B cell (primary cell): ENCODE measurements around the gene ACSF2. TPM values are rescaled to one million over a fixed set of nuclear protein-coding genes. Genes with fewer than 3 reads are reported as not detected.
A peak's percentile ranks its signal among the peaks of the same experiment; 100 is the strongest.

Experiments used
- ATAC-seq: fragments of 200-7000 bp; cut with Tn5 transposase; one replicate; pipeline ENCODE4 v1.10.0; 2021; ENCODE audit warnings: low read depth, mild to moderate bottlenecking, moderate number of reproducible peaks, moderate library complexity
- CTCF ChIA-PET: fragments of 350-600 bp; sonication (Branson Sonifier 250); formaldehyde crosslinking; loops from one replicate; lab custom pipeline; 2021; ENCODE audit warnings: antibody characterized with exemption, inconsistent platforms; lab: Charles Lee
- POLR2A ChIA-PET: fragments of 350-600 bp; sonication (Branson Sonifier 250); formaldehyde crosslinking; loops from one replicate; lab custom pipeline; 2021; ENCODE audit warnings: antibody characterized with exemption; lab: Charles Lee
- DNase-seq: peaks from one replicate; pipeline ENCODE4 v3.0.0; 2013
- H2AFZ ChIP-seq: 2 replicates; pipeline ENCODE4 v1.6.1; 2012; ENCODE audit warnings: mild to moderate bottlenecking, low read depth, low read length; ENCODE audit not compliant: insufficient read depth, poor library complexity, severe bottlenecking
- H3K27ac ChIP-seq, 2 donors: 1 replicate in 1 of 2; 2 replicates in 1 of 2; pipeline ENCODE4 v1.5.1; 2012 to 2013; ENCODE audit warnings: low read length in 2 of 2, mild to moderate bottlenecking in 2 of 2, moderate library complexity in 1 of 2
- H3K27me3 ChIP-seq, 4 experiments: fragments of 200-600 bp in 1 of 4; sonication (generic) in 1 of 4; replicated peaks in 1 of 4; 1 replicate in 2 of 4; 2 replicates in 2 of 4; pipeline versions ENCODE4 v1.6.1 to v1.7.0; 2013 to 2016; ENCODE audit warnings: low read length in 3 of 4, mild to moderate bottlenecking in 2 of 4, mixed read lengths in 1 of 4, moderate library complexity in 1 of 4; ENCODE audit not compliant: insufficient read depth in 4 of 4, control insufficient read depth in 3 of 4; ENCODE audit errors: control extremely low read depth in 1 of 4
- H3K36me3 ChIP-seq, 2 experiments: replicated peaks in 1 of 2; 1 replicate in 1 of 2; 2 replicates in 1 of 2; pipeline versions ENCODE4 v1.6.1 to v1.7.1; 2013; ENCODE audit warnings: low read length in 1 of 2; ENCODE audit not compliant: insufficient read depth in 2 of 2, control insufficient read depth in 1 of 2; ENCODE audit errors: control extremely low read depth in 1 of 2, extremely low read depth in 1 of 2
- H3K4me1 ChIP-seq, 2 donors: fragments of 200-600 bp in 1 of 2; sonication (generic) in 1 of 2; 1 replicate in 1 of 2; 2 replicates in 1 of 2; pipeline versions ENCODE4 v1.5.1 to v1.6.1; 2013 to 2017; ENCODE audit warnings: low read length in 2 of 2; ENCODE audit not compliant: control insufficient read depth in 2 of 2, insufficient read depth in 2 of 2
- H3K4me2 ChIP-seq: replicated peaks from 2 replicates; pipeline ENCODE3; 2012; ENCODE audit warnings: mild to moderate bottlenecking, low read depth, low read length; ENCODE audit not compliant: poor library complexity, severe bottlenecking
- H3K4me3 ChIP-seq, 5 experiments: fragments of 200-600 bp in 1 of 5; sonication (generic) in 1 of 5; 1 replicate in 3 of 5; 2 replicates in 2 of 5; pipeline versions ENCODE4 v1.5.1 to v1.7.0; 2011 to 2016; ENCODE audit warnings: low read length in 4 of 5, mild to moderate bottlenecking in 4 of 5, low read depth in 2 of 5, control low read depth in 1 of 5, moderate library complexity in 1 of 5; ENCODE audit not compliant: insufficient read depth in 1 of 5; ENCODE audit errors: control extremely low read depth in 1 of 5, extremely low read depth in 1 of 5
- H3K79me2 ChIP-seq: fragments of 200-600 bp; sonication (generic); one replicate; pipeline ENCODE4 v1.6.0; 2016; ENCODE audit warnings: low read length; ENCODE audit not compliant: control insufficient read depth, insufficient read depth
- H3K9ac ChIP-seq: fragments of 200-600 bp; sonication (generic); 2 replicates; pipeline ENCODE4 v1.6.1; 2017; ENCODE audit warnings: mild to moderate bottlenecking, low read length, moderate library complexity
- H3K9me3 ChIP-seq, 3 donors: one replicate each; pipeline versions ENCODE4 v1.6.1 to v1.7.1; 2013; ENCODE audit warnings: low read length in 2 of 3; ENCODE audit not compliant: control insufficient read depth in 2 of 3, insufficient read depth in 1 of 3; ENCODE audit errors: control extremely low read depth in 1 of 3
- H4K20me1 ChIP-seq: 2 replicates; pipeline ENCODE4 v1.6.0; 2012; ENCODE audit warnings: mild to moderate bottlenecking, low read length; ENCODE audit not compliant: insufficient read depth, control insufficient read depth, poor library complexity, severe bottlenecking
- H3K27ac Mint-ChIP-seq: one replicate; pipeline ENCODE4 v1.8.0; 2021; ENCODE audit warnings: mixed read lengths
- H3K27me3 Mint-ChIP-seq: one replicate; pipeline ENCODE4 v1.8.0; 2021; ENCODE audit warnings: mixed read lengths
- H3K4me1 Mint-ChIP-seq: one replicate; pipeline ENCODE4 v1.8.0; 2021; ENCODE audit warnings: mixed read lengths
- H3K4me3 Mint-ChIP-seq: one replicate; pipeline ENCODE4 v1.8.0; 2021; ENCODE audit warnings: mixed read lengths
- H3K9me3 Mint-ChIP-seq: one replicate; pipeline ENCODE4 v1.8.0; 2022; ENCODE audit warnings: mixed read lengths; ENCODE audit not compliant: insufficient read depth
- CTCF ChIP-seq: fragments of 200-600 bp; IDR thresholded peaks from one replicate; pipeline ENCODE4 v1.8.0; 2022; ENCODE audit warnings: antibody characterized with exemption, mild to moderate bottlenecking
- EZH2 ChIP-seq: IDR thresholded peaks from 2 replicates; pipeline ENCODE4 v1.6.1; 2012; ENCODE audit warnings: borderline replicate concordance, low read depth, mild to moderate bottlenecking, moderate library complexity, low read length; ENCODE audit not compliant: insufficient read depth, poor library complexity, severe bottlenecking
- WGBS: methylation state at CpG from one replicate; pipeline ENCODE4 v1.1.5; 2013; ENCODE audit warnings: missing lambda C conversion rate; ENCODE audit not compliant: insufficient coverage; 5-methylcytosine and 5-hydroxymethylcytosine counted together
- intact Hi-C: fragments of 100-400 bp; cut with micrococcal nuclease; formaldehyde crosslinking; loops from one replicate; pipeline ENCODE4 v1.10.0; 2022
- polyA plus RNA-seq: library from polyadenylated mRNA; depleted of rRNA; stranded (reverse); fragments of >200 nt; gene quantifications from 2 replicates; pipeline ENCODE4 v1.2.3, GENCODE V29; 2012
- total RNA-seq, 2 donors: library from RNA; stranded (reverse); fragments of 120-200 nt in 1 of 2; gene quantifications; 1 replicate in 1 of 2; 2 replicates in 1 of 2; pipeline versions ENCODE4 v1.2.3 to v1.2.4, GENCODE V29; 2013 to 2022

Gene ACSF2
- total and polyA plus RNA-seq, 2 donors (not counting 1 experiment from before 2014, with no cell fraction given): 59.6 to 66.1 TPM

- H3K9me3 Mint-ChIP-seq: no peaks in the 10 kb centered on the region
- H3K4me2 ChIP-seq: peak overlapping the region; percentile 93
- no peaks in the 10 kb centered on the region for H3K36me3 ChIP-seq
- DNase-seq (no peak), ATAC-seq (no peak)
- H3K4me1 ChIP-seq: peaks cover 9 to 19% of the 10 kb centered on the region in 2 donors
- H3K27ac ChIP-seq: no peak overlapping the region
- POLR2A ChIA-PET: interaction anchor here (0.7 kb wide), 1 partner anchor 49 kb away, joined by 7 read pairs; no protein-coding TSS in a partner anchor
- H3K4me3 Mint-ChIP-seq: peak overlapping the region; percentile 84
- H3K9me3 ChIP-seq: peaks cover 0 to 3% (median 0%) of the 10 kb centered on the region in 3 donors
- H3K4me1 Mint-ChIP-seq: peaks cover 28% of the 10 kb centered on the region
- H4K20me1 ChIP-seq: no peaks in the 10 kb centered on the region
- peaks cover 0 to 8% (median 3%) of the 10 kb centered on the region in 4 experiments for H3K27me3 ChIP-seq
- peak overlapping the region; percentile 86 for H3K9ac ChIP-seq
- intact Hi-C loops: loop anchor here (1.0 kb wide), 3 partner anchors 31 to 163 kb away; partner anchors contain the start of genes RSAD1 and XYLT2
- H3K79me2 ChIP-seq: no peaks in the 10 kb centered on the region
- peak overlapping the region; percentile 89 for H2AFZ ChIP-seq
- no peaks in the 10 kb centered on the region for H3K27me3 Mint-ChIP-seq
- CTCF ChIA-PET: interaction anchor here (0.6 kb wide), 1 partner anchor 9 kb away, joined by 3 read pairs; no protein-coding TSS in a partner anchor
- TF ChIP-seq EZH2: no peak
- no peak for TF ChIP-seq CTCF
- peak overlapping the region; percentile 41 to 79 (median 54) for H3K4me3 ChIP-seq
- WGBS: 29% methylated on average over 29 of the region's 32 CpGs
- peak overlapping the region; percentile 82 for H3K27ac Mint-ChIP-seq
Measured at GRCh38 chr17:50508573-50509460, 82.8 kb downstream of the ACSF2 start.

- no peaks in the 10 kb centered on the region for H4K20me1 ChIP-seq
- Mint-ChIP-seq H3K4me3 (no peak overlapping the region), H3K27me3 (no peaks in the 10 kb centered on the region), H3K4me1 (peaks cover 28% of the 10 kb centered on the region), H3K9me3 (no peaks in the 10 kb centered on the region), H3K27ac (no peak overlapping the region)
- H2AFZ ChIP-seq: no peak overlapping the region
- CTCF ChIA-PET: interaction anchor here (1.0 to 1.9 kb wide), 4 partner anchors 8 to 114 kb away, joined by 3 to 5 read pairs (median 4); partner anchors contain the start of gene LRRC59
- 53% methylated on average over 2 of the region's 3 CpGs for WGBS
- H3K4me3 ChIP-seq: no peak overlapping the region
- DNase-seq (no peak), ATAC-seq (no peak)
- H3K9me3 ChIP-seq: peaks cover 0 to 2% (median 0%) of the 10 kb centered on the region in 3 donors
- TF ChIP-seq CTCF (no peak), EZH2 (no peak)
- POLR2A ChIA-PET: no interaction called here
- H3K27ac ChIP-seq: no peak overlapping the region
- H3K36me3 ChIP-seq: no peaks in the 10 kb centered on the region
- peaks cover 0 to 7% (median 3%) of the 10 kb centered on the region in 4 experiments for H3K27me3 ChIP-seq
- no peak overlapping the region for H3K4me2 ChIP-seq
- H3K4me1 ChIP-seq: peaks cover 9 to 19% of the 10 kb centered on the region in 2 donors
- intact Hi-C loops: no loop called here
- H3K9ac ChIP-seq: no peak overlapping the region
- H3K79me2 ChIP-seq: no peaks in the 10 kb centered on the region
Measured at GRCh38 chr17:50511058-50511457, 85.0 kb downstream of the ACSF2 start.
